GM18951 (cell line): Measurements from ENCODE around the gene UNC13B.

Experiments used
- POLR2A ChIP-seq: IDR thresholded peaks from 4 replicates; pipeline ENCODE4 v1.6.1; 2011; ENCODE audit warnings: mild to moderate bottlenecking; ENCODE audit not compliant: insufficient read length, insufficient read depth; ENCODE audit errors: extremely low read depth
- in situ Hi-C: fragments of 300-500 bp; cut with MboI; formaldehyde crosslinking; loops from one replicate; pipeline ENCODE4 v1.12.0; 2022; ENCODE audit warnings: low sequenced_read_pairs, mixed read lengths, inconsistent platforms; ENCODE audit not compliant: unreplicated experiment

Gene UNC13B

DNA sequence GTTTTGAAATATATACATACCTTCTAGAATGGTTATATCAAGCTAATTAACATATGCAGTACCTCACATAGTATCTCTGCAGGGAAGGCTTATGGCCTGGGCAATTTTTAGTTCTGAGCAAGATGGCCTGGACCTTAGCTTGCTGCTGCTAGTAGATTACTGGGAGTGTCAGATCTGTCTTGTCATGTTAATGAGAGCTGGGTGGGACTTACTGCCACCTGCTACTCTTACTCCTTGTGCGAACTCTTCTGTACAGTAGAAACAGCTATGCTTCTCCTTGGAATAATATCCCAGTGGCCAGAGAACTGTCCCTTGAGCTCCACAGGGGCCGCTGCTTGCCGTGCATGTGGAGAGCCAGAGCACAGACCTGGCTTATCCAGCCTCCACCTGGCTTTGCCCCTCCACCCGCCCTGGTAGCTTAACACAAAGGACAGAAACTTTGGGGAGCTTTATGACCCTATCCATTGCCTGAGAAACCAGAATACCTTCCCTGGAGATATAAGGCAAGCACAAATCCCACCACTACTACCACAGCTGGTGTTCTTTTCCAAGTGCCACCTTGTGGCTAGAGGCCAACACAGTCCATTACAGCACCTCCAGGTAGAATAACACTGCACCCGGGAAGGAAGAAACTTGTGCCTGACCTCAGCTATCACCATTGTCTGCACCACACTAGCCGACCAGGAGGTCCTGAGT is 253.7 kb downstream of the UNC13B start:
- in situ Hi-C loops, result no loop called here
- TF ChIP-seq POLR2A, result no peak

DNA sequence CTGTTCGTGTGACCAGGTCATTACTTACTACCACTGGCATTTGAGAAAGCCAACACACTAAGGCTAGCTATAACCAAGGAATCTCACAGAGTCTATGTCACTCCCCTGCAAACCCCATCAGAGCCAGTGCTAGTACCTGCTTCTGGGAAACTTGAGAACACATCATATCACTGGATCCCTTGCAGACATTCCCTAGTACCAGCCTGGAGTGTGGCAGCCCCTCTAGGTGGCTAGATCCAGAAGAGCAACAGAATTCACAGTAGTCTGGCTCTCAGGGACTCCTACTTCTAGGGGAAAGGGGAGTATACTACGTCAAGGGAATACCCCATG is 254.3 kb downstream of the UNC13B start:
- in situ Hi-C loops, result no loop called here
- TF ChIP-seq POLR2A, result no peak

DNA sequence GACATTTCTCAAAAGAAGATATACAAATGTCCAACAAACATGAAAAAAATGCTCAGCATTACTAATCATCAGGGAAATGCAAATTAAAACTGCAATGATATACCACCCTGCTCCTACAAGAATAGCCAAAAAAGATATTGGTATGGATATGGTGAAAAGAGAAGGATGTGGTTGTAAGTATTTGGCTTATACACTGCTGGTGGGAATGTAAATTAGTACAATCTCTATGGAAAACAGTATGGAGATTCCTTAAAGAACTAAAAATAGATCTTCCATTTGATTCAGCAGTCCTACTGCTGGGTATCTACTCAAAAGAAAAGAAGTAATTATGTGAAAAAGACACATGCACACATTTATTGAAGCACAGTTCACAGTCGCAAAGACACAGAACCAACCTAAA is 260.5 kb downstream of the UNC13B start:
- in situ Hi-C loops, result no loop called here
- no peak for TF ChIP-seq POLR2A

DNA sequence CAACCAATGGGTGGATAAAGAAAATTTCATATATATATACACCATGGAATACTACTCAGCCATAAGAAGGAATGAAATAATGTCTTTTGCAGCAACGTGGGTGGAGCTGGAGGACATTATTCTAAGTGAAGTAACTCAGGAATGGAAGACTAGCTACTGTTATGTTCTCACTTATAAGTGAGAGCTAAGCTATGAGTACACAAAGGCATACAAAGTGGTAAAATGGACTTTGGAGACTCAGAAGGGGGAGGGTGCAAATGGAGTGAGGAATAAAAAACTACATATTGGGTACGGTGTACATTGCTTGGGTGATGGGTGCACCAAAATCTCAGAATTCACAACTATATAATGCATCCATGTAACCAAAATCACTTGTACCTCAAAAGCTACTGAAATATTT is 260.9 kb downstream of the UNC13B start:
- TF ChIP-seq POLR2A, result no peak
- in situ Hi-C loops, result no loop called here

DNA sequence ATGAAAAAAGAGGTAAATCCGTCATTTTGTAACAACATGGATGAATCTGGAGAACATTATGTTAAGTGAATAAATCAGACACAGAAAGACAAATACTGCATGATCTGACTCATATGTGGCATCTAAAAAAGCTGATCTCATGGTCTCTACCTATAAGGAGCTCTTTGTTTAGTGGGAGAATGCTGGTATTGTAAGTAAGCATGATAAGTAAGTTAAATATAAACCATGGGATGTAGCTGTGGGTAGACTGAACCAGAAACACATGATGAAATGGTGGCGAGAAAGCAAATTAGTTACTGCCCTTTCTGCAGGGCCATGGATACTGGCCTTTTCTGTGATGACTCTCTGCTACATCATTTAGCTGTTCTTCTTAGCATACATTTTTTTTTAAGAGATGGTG is 261.7 kb downstream of the UNC13B start:
- no peak for TF ChIP-seq POLR2A
- in situ Hi-C loops, result no loop called here

DNA sequence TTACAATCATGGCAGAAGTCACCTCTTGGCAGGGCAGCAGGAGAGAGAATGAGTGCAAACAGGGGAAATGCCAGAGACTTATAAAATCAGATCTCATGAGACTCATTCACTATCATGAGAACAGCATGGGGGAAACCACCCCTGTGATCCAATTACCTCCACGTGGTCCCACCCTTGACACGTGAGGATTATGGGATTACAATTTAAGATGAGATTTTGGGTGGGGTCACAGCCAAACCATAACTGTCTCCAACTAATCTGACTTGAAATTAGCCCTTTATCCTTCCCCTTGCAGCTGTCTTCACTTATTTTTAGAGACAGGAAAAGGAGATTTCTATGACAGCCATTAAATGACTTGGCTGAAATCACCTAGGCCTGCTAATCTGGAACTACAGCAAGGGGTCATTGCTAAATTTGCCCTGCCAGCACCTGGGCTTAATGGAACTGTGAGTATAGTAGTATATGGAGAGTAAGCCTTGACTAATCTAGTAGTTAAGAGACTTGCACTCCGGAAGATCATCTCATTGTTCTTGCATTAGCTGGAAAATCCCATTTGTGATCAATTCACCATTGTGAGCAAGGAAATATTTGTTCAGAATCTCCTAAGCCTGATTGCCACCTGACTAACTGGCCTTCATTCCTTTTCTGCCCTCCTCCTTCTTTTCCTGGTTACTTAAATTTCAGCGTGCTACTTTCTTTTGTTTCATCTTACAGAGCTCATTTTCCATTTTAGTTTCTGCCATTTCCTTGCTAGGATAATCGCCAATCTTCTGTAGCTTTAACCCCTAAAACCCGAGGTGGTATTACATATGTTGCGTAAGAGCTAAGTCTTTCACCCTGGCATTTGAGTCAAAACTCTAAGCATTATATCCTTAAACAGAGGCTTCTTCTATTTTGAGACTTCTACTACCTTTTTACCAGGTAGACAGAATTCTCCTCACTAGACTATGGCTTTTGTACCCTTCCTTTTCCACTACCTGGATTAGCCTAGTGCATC is 262.8 kb downstream of the UNC13B start:
- in situ Hi-C loops, result no loop called here
- TF ChIP-seq POLR2A, result no peak

DNA sequence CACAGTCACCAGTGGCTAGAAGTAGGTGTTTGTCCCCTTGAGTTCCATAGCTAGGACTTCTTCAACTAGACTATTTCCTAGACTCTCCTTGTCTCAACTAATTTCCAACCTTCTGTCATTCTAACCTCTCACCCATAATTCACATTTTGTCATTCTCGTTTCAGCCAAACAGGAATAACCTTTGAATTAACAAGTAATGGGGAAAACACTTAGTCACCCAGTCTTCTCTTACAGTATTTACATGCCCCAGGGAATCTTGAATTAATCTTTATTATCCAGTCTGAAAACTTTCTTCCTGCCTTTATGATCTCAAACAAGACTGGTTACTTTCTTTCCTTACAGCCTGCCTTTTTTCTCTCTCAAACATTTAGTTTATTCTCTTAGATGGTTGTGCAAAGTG is 264.8 kb downstream of the UNC13B start:
- no peak for TF ChIP-seq POLR2A

DNA sequence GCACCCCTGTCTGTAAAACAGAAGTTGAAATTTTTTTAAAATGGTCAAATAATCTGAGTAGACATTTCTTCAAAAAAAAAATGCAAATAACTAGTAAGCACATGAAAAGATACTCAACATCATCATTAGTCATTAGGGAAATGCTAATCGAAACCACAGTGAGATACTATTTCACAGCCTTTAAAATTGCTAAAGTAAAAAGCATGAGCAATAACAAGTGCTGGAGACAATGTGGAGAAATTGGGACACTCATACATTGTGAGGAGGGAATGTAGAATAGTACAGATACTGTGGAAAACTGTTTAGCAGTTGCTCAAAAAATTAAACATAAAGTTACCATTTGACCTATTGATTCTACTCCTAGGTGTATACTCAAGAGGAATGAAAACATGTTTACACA is 269.7 kb downstream of the UNC13B start:
- in situ Hi-C loops, result no loop called here
- no peak for TF ChIP-seq POLR2A

More for the DNA sequence above, 264.8 kb downstream of the UNC13B start:
- in situ Hi-C loops, result no loop called here

DNA sequence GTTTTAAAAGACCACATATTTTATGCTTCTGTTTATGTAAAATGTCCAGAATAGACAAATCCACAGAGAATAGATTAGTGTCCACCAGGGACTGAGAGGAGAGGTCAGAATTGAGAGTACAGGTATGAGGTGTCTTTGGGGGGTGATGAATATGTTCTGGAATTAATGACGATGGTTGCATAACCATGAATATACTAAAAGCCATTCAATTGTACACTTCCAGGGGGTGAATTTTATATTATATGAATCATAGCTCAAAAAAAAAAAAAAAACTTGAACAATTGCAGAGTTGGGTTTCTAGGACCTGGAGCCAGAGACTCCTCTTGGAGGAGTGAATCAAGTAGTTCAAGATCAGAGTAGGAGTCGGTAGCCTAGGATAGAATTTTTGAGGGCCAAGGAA is 270.3 kb downstream of the UNC13B start:
- in situ Hi-C loops, result no loop called here
- no peak for TF ChIP-seq POLR2A

DNA sequence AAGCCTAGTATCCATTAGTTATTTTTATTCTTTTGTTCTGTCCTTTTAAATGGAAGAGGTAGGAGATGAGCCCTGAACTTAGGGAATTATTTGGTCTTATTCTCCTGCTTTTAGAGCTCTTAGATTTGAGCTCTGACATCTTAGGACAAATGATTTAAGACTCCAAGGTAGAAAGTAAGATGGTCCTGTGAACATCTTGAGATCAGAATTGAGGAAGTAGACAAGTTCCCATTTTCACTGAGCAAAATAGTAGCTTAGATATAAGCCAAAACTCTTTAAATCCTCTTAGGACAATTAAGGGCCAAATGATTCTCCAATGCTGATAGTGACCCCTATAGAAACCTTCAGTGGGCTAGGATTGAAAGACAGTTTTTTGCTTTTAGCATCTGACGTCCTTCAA is 275.1 kb downstream of the UNC13B start:
- TF ChIP-seq POLR2A, result no peak
- in situ Hi-C loops, result no loop called here

DNA sequence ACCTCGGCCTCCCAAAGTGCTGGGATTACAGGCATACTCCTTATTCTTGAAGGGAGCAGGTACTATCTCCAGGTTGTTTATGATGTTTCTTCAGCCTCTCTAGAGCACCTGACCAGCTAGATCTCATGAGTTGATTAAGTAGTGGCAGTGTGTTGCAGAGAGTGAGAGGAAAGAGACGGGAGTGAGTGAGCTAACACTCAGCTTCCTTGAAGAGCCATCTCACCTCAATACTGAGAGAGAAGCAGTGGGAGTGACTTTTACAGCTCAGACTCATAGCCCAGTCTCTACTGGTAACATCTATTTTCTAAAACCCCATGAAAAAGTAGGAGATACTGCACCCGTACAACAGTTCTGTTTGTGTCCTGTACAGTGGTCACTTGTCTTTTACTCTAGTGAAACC is 284.2 kb downstream of the UNC13B start:
- TF ChIP-seq POLR2A, result no peak
- in situ Hi-C loops, result no loop called here

DNA sequence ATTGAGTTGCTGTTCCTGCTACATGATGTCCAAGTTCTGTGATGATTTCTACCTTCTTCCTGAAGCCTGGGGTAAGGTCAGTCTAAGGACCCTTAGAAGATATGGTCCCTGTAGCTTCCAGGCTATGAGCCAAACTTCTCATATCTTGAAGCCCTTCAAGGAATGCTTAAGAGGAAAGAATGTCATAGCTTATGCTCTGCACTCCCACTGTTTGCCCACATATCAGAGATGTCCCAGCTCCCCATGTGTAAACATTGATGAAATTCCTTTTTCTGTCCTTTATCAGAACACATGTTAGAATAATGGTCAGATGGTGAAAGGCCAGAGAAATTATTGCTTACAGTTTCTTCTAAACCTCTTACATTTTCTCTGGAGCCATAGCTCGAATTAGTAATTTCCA is 286.7 kb downstream of the UNC13B start:
- in situ Hi-C loops, result no loop called here
- TF ChIP-seq POLR2A, result no peak

DNA sequence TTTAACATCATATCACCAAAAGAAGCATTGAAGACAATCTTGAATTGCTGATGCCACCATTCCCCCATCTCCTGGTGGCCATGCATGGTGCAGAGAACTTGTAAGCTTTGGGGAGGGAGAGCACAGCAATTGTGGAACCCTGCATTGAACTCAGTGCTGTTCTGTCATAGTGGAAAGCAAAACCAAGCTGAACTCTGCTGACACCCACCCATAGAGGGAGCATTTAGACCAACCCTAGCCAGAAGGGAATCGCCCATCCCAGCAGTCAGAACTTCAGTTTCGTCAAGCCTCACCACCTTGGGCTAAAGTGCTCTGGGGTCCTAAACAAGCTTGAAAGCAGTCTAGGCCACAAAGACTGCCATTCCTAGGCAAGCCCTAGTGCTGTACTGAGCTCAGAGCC is 290.7 kb downstream of the UNC13B start:
- in situ Hi-C loops, result no loop called here
- TF ChIP-seq POLR2A, result no peak

DNA sequence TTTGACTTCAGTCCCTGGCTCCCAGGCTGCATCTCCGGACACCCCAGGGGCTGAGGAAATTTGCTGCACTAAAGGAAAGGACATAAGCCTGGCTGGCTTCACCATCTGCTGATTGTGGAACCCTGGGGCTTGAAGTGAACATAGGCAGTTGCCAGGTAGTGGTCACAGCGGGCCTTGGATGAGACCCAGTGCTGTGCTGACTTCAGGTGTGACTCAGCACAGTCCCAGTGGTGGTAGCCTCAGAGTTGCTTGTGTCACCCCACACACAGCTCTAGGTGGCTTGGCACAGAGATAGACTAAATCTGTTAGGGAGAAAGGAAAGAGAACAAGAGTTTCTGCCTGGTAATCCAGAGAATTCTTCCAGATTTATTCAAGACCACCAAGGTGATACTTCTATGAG is 292.0 kb downstream of the UNC13B start:
- TF ChIP-seq POLR2A, result no peak
- in situ Hi-C loops, result no loop called here
